Activated CD8-positive, alpha-beta memory T cell treated with anti-CD3 and anti-CD28 coated beads for 1 hour (primary cell): Measurements from ENCODE around the gene CFB.
"Not testable (repeated sequence)": the region's sequence is repeated elsewhere in the genome, so short reads cannot be mapped to it uniquely, and the experiment has no call there.

ENCODE experiments used
- DNase-seq, 2 donors: peaks; one replicate each; pipeline ENCODE4 v3.0.0-alpha.2; 2020; ENCODE audit warnings: low read depth in 1 of 2; ENCODE audit errors: extremely low read depth in 1 of 2

The CFB gene

GRCh38 chr6:31911826-31912585 lies 33.9 kb upstream of the CFB start:
- no peak for DNase-seq

GRCh38 chr6:31915351-31915750 lies 30.5 kb upstream of the CFB start:
- DNase-seq: no peak

GRCh38 chr6:31915756-31916155 lies 30.1 kb upstream of the CFB start:
- no peak for DNase-seq

GRCh38 chr6:31918069-31918720 lies 27.7 kb upstream of the CFB start:
- no peak for DNase-seq

GRCh38 chr6:31919624-31920303 lies 26.1 kb upstream of the CFB start:
- no peak for DNase-seq

GRCh38 chr6:31920811-31921210 lies 25.1 kb upstream of the CFB start:
- DNase-seq: no peak

GRCh38 chr6:31922942-31923341 lies 23.0 kb upstream of the CFB start:
- DNase-seq: no peak

GRCh38 chr6:31927242-31927862 lies 18.5 kb upstream of the CFB start, which contains the start of gene C2:
Gene C2 (plus strand): TSS chr6:31927717. CDS start chr6:31927753, 36 bp downstream.
- no peak for DNase-seq

GRCh38 chr6:31927863-31928671 lies 17.8 kb upstream of the CFB start:
- DNase-seq: no peak

GRCh38 chr6:31928672-31928939 lies 17.3 kb upstream of the CFB start:
- DNase-seq: no peak

GRCh38 chr6:31930962-31931361 lies 14.9 kb upstream of the CFB start:
- DNase-seq: no peak

GRCh38 chr6:31932137-31932536 lies 13.8 kb upstream of the CFB start:
- not testable (repeated sequence) for DNase-seq

GRCh38 chr6:31933537-31933936 lies 12.4 kb upstream of the CFB start:
- DNase-seq: no peak

GRCh38 chr6:31935021-31935420 lies 10.9 kb upstream of the CFB start:
- no peak for DNase-seq

GRCh38 chr6:31935823-31936222 lies 10.1 kb upstream of the CFB start:
- no peak for DNase-seq

- no peak for DNase-seq
These were observed 5.6 kb upstream of the CFB start for GRCh38 chr6:31940256-31940664.

- DNase-seq: no peak
These were observed 2.2 kb upstream of the CFB start for GRCh38 chr6:31943742-31944141.

GRCh38 chr6:31945154-31945506 lies 765 bp upstream of the CFB start:
- no peak for DNase-seq

GRCh38 chr6:31946370-31946885 lies 533 bp downstream of the CFB start:
- no peak for DNase-seq

- DNase-seq: no peak
These were observed 1.3 kb downstream of the CFB start for GRCh38 chr6:31947070-31947675.
